Inflammatory macrophage treated with lipopolysaccharide for 4 hours (primary cell): ENCODE measurements around the gene OTOGL.
"Not testable (repeated sequence)": the region's sequence is repeated elsewhere in the genome, so short reads cannot be mapped to it uniquely, and the experiment has no call there.

ENCODE experiments used
- DNase-seq: peaks from one replicate; pipeline ENCODE4 v3.0.0-alpha.2; 2020

The OTOGL gene

GRCh38 chr12:80299219-80299618, 199.9 kb downstream of the OTOGL start:
- DNase-seq: no peak

GRCh38 chr12:80299976-80300375, 200.6 kb downstream of the OTOGL start:
- no peak for DNase-seq

- not testable (repeated sequence) for DNase-seq
Observed at GRCh38 chr12:80307436-80307835, 208.1 kb downstream of the OTOGL start.

- DNase-seq: no peak
Observed at GRCh38 chr12:80313209-80313608, 213.9 kb downstream of the OTOGL start.

GRCh38 chr12:80314741-80315140, 215.4 kb downstream of the OTOGL start:
- DNase-seq: no peak

- no peak for DNase-seq
Observed at GRCh38 chr12:80316222-80316621, 216.9 kb downstream of the OTOGL start.

GRCh38 chr12:80317307-80317706, 218.0 kb downstream of the OTOGL start:
- DNase-seq: no peak

- DNase-seq: no peak
Observed at GRCh38 chr12:80317899-80318298, 218.6 kb downstream of the OTOGL start.

- DNase-seq: no peak
Observed at GRCh38 chr12:80320121-80320678, 220.9 kb downstream of the OTOGL start.

GRCh38 chr12:80321653-80322052, 222.3 kb downstream of the OTOGL start:
- DNase-seq: no peak

- DNase-seq: no peak
Observed at GRCh38 chr12:80325167-80325959, 226.0 kb downstream of the OTOGL start.

GRCh38 chr12:80332827-80333226, 233.5 kb downstream of the OTOGL start:
- no peak for DNase-seq

GRCh38 chr12:80352474-80352873, 253.1 kb downstream of the OTOGL start:
- no peak for DNase-seq

GRCh38 chr12:80353254-80353653, 253.9 kb downstream of the OTOGL start:
- no peak for DNase-seq

- DNase-seq: no peak
Observed at GRCh38 chr12:80356097-80356496, 256.8 kb downstream of the OTOGL start.

- no peak for DNase-seq
Observed at GRCh38 chr12:80359703-80360102, 260.4 kb downstream of the OTOGL start.

GRCh38 chr12:80364056-80364455, 264.7 kb downstream of the OTOGL start:
- DNase-seq: no peak

GRCh38 chr12:80373666-80374065, 274.3 kb downstream of the OTOGL start:
- DNase-seq: no peak

- DNase-seq: no peak
Observed at GRCh38 chr12:80374615-80375014, 275.3 kb downstream of the OTOGL start.

GRCh38 chr12:80377140-80377794, 277.9 kb downstream of the OTOGL start:
- no peak for DNase-seq

GRCh38 chr12:80381121-80381520, 281.8 kb downstream of the OTOGL start:
- no peak for DNase-seq

GRCh38 chr12:80382254-80382653, 282.9 kb downstream of the OTOGL start:
- no peak for DNase-seq

GRCh38 chr12:80400571-80400991, 301.2 kb downstream of the OTOGL start:
- no peak for DNase-seq

- DNase-seq: no peak
Observed at GRCh38 chr12:80401191-80401590, 301.9 kb downstream of the OTOGL start.
